ENCODE data around the gene COX19. TPM values are rescaled to one million over a fixed set of nuclear protein-coding genes. Genes with fewer than 3 reads are reported as not detected.
A peak's percentile ranks its signal among the peaks of the same experiment; 100 is the strongest.

COX19 gene
- total and polyA plus RNA-seq, 2 of the 13 experiments (the other 11 are each of a cell fraction or from before 2014, with no cell fraction given), result 11.5 to 21.7 TPM

DNA sequence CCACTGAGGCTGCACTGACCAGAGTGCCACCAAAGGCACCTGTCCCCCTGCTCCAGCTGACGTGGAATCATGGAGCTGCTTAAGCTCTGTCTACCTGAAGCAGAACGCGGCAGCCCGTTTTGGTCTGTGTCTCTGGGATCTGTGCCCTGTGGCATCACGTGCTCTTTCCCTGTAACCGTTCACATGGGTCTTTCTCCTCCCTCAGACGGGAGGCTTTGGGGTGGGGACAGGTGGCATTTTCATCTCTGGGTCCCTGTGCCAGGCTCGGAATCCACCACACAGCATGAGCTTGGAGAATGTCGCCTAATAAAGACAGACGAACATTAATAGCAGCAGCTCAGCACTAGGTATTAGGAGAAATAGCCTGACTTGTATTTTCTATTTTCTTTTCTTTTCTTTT lies 19.3 kb downstream of the COX19 start:
- WGBS (ENCODE audit: low lambda C conversion rate), result 82% methylated on average over 5 of the region's 10 CpGs
- in situ Hi-C loops (cut with HindIII; ENCODE audit: extremely low pct_ligation_motif_present, low pct_unique_long_range_greater_than_20kb), result no loop called here

More for the DNA sequence above, 19.3 kb downstream of the COX19 start:
- Histone ChIP-seq H3K79me2 (ENCODE audit: insufficient read depth, low read length) (no peaks in the 10 kb centered on the region), H3K4me3 (replicated peaks in 1 of 3; ENCODE audit: insufficient read depth in 1 of 3, low read depth in 2 of 3, low read length in 3 of 3) (no peak overlapping the region), H3K4me2 (ENCODE audit: low read depth, low read length) (no peak overlapping the region), H3K9ac (ENCODE audit: insufficient read depth, low read depth, low read length) (no peak overlapping the region), H3K36me3 (replicated peaks in 1 of 2; ENCODE audit: control insufficient read depth in 1 of 2, insufficient read depth in 2 of 2, low read length in 2 of 2) (no peaks in the 10 kb centered on the region), H2AFZ (ENCODE audit: low read length) (no peak overlapping the region), H3K27me3 (ENCODE audit: control insufficient read depth in 1 of 2, insufficient read depth in 2 of 2, low read length in 2 of 2) (no peaks in the 10 kb centered on the region), H3K27ac (ENCODE audit: extremely low read length, insufficient read depth, low read length) (no peak overlapping the region), H4K20me1 (ENCODE audit: insufficient read depth, low read length) (no peaks in the 10 kb centered on the region), H3K4me1 (ENCODE audit: insufficient read depth, low read length) (peaks cover 75% of the 10 kb centered on the region), H3K9me3 (ENCODE audit: low read length) (no peaks in the 10 kb centered on the region)
- ChIA-PET POLR2A (interaction anchor here (1.5 to 3.6 kb wide), 3 partner anchors 22 to 473 kb away, joined by 3 to 24 read pairs (median 9); no protein-coding TSS in a partner anchor), CTCF (ENCODE audit: low intra/inter-chr PET ratio, low total read pairs) (no interaction called here)
- intact Hi-C loops (cut with micrococcal nuclease; ENCODE audit: unreplicated experiment), result loop anchor here (10.0 kb wide), 2 partner anchors 51 to 141 kb away; no protein-coding TSS in a partner anchor
- DNase-seq (ENCODE audit: low spot score) (no peak), ATAC-seq (no peak), FAIRE-seq (no peak)
- TF ChIP-seq FOSL1 (CRISPR knock-in tag; IDR thresholded peaks at IDR 0.05; ENCODE audit: borderline replicate concordance), result no peak
- no peak for TF ChIP-seq HDAC2 (CRISPR knock-in tag; IDR thresholded peaks at IDR 0.05)
- TF ChIP-seq, protein P1, sequence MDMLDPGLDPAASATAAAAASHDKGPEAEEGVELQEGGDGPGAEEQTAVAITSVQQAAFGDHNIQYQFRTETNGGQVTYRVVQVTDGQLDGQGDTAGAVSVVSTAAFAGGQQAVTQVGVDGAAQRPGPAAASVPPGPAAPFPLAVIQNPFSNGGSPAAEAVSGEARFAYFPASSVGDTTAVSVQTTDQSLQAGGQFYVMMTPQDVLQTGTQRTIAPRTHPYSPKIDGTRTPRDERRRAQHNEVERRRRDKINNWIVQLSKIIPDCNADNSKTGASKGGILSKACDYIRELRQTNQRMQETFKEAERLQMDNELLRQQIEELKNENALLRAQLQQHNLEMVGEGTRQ (IDR thresholded peaks at IDR 0.05; ENCODE audit: low read depth, low read length), result 0 out of 2 replicates have a peak, but pooled peaks have one; percentile 21
- TF ChIP-seq, protein P1 (CRISPR knock-in tag; IDR thresholded peaks at IDR 0.05; ENCODE audit: borderline replicate concordance), result no peak
- TF ChIP-seq ZBTB3 (CRISPR knock-in tag; IDR thresholded peaks at IDR 0.05; ENCODE audit: borderline replicate concordance, low read depth), result no peak
- TF ChIP-seq ZNF550 (CRISPR knock-in tag; IDR thresholded peaks at IDR 0.05; ENCODE audit: borderline replicate concordance), result no peak
- TF ChIP-seq ZNF138 (CRISPR knock-in tag; IDR thresholded peaks at IDR 0.05; ENCODE audit: low read depth), result no peak
- no peak for TF ChIP-seq MAZ (IDR thresholded peaks at IDR 0.05; ENCODE audit: borderline replicate concordance, low read depth, low read length)
- TF ChIP-seq MAZ (CRISPR knock-in tag; IDR thresholded peaks at IDR 0.05; ENCODE audit: low read depth), result no peak
- no TSS peak for BruUV-seq (replicated peaks)
